ENCODE results near the gene ADD1. TPM values are rescaled to one million over a fixed set of nuclear protein-coding genes. Genes with fewer than 3 reads are reported as not detected.

ADD1 gene
- total RNA-seq, 1 experiment from 2014 or later: 163 TPM

GRCh38 chr4:2830632-2831610 lies 12.7 kb upstream of the ADD1 start:
- Histone ChIP-seq H3K27ac (ENCODE audit: insufficient read length, low read depth, low read length) (no peak overlapping the region), H2AFZ (ENCODE audit: low read length) (no peak overlapping the region), H2BK120ac (ENCODE audit: low read depth, low read length, poor library complexity, severe bottlenecking) (no peak overlapping the region), H3T11ph (ENCODE audit: low read length) (no peak overlapping the region), H3K9ac (ENCODE audit: extremely low read depth, insufficient read length, low read length) (no peak overlapping the region), H4K91ac (ENCODE audit: insufficient read length, low read depth, low read length) (no peak overlapping the region), H3K56ac (ENCODE audit: insufficient read length, low read depth, low read length) (no peak overlapping the region), H2BK15ac (ENCODE audit: low read depth, low read length) (no peak overlapping the region), H3K23me2 (ENCODE audit: insufficient read length, low read depth, low read length, poor library complexity, severe bottlenecking) (no peaks in the 10 kb centered on the region), H2AK5ac (ENCODE audit: insufficient read length, low read length) (no peak overlapping the region), H4K5ac (ENCODE audit: insufficient read length, low read depth, low read length) (no peak overlapping the region), H3K23ac (ENCODE audit: insufficient read length, low read depth, low read length) (no peak overlapping the region), H3K4me1 (ENCODE audit: insufficient read depth, low read length) (no peaks in the 10 kb centered on the region), H4K20me1 (ENCODE audit: control insufficient read depth, insufficient read depth, insufficient read length) (peaks cover 6% of the 10 kb centered on the region), H2BK20ac (ENCODE audit: low read depth, low read length, poor library complexity, severe bottlenecking) (no peak overlapping the region), H3K18ac (ENCODE audit: insufficient read length, low read depth, low read length) (no peak overlapping the region), H3K9me3 (ENCODE audit: control insufficient read depth, low read depth, low read length) (no peaks in the 10 kb centered on the region), H2BK5ac (ENCODE audit: insufficient read length, low read length) (no peak overlapping the region), H3K14ac (ENCODE audit: insufficient read depth, low read length) (no peak overlapping the region), H3K79me1 (ENCODE audit: insufficient read depth, low read depth, low read length, poor library complexity, severe bottlenecking) (no peaks in the 10 kb centered on the region), H3K79me2 (ENCODE audit: insufficient read depth, low read length) (no peaks in the 10 kb centered on the region), H3K27me3 (ENCODE audit: insufficient read depth, low read length) (no peaks in the 10 kb centered on the region), H2BK12ac (ENCODE audit: insufficient read length, low read depth, low read length) (no peak overlapping the region), H4K8ac (replicated peaks; ENCODE audit: insufficient read length, low read depth, low read length) (no peak overlapping the region), H3K4me2 (ENCODE audit: insufficient read depth, insufficient read length, low read length) (no peak overlapping the region), H3K4ac (ENCODE audit: low read depth, low read length) (no peak overlapping the region)
- Mint-ChIP-seq H3K4me1 (no peaks in the 10 kb centered on the region), H3K36me3 (ENCODE audit: insufficient read depth in 1 of 3, low read depth in 3 of 3) (peaks cover 16 to 62% (median 55%) of the 10 kb centered on the region in 3 experiments; a peak in 6 of 7 replicates), H3K27me3 (ENCODE audit: low read depth) (no peaks in the 10 kb centered on the region), H3K9me3 (no peaks in the 10 kb centered on the region; a peak in 2 of 5 replicates), H3K27ac (no peak overlapping the region), H3K4me3 (no peak overlapping the region)
- TF ChIP-seq CTCF (conservative IDR thresholded peaks at IDR 0.05): no peak
- DNase-seq: no peak
- no CpG with 5 or more reads among the region's 37 CpGs for WGBS (ENCODE audit: extremely low coverage, insufficient read length, low lambda C conversion rate)
